Retinal pigment epithelial cell (primary cell): Measurements from ENCODE around the gene CHFR.
"Not testable (repeated sequence)": the region's sequence is repeated elsewhere in the genome, so short reads cannot be mapped to it uniquely, and the experiment has no call there.

ENCODE experiments used
- DNase-seq: peaks from one replicate; pipeline ENCODE4 v3.0.0-alpha.2; 2010; ENCODE audit warnings: low read depth
- H3K4me3 ChIP-seq: 2 replicates; pipeline ENCODE4 v1.5.1; 2011; ENCODE audit warnings: mild to moderate bottlenecking, low read length, control low read depth, moderate library complexity
- CTCF ChIP-seq: conservative IDR thresholded peaks from 2 replicates; pipeline ENCODE4 v1.5.1; 2011; ENCODE audit warnings: low read depth, low read length, control low read depth, inconsistent platforms

The CHFR gene

GRCh38 chr12:132904718-132905328 is 17.4 kb upstream of the CHFR start:
- no peak for DNase-seq
- peak; percentile 66 for TF ChIP-seq CTCF
- H3K4me3 ChIP-seq = no peak overlapping the region

GRCh38 chr12:132899033-132899432 is 11.6 kb upstream of the CHFR start:
- no peak for TF ChIP-seq CTCF
- no peak overlapping the region for H3K4me3 ChIP-seq
- DNase-seq = no peak

- H3K4me3 ChIP-seq = no peak overlapping the region
- no peak for TF ChIP-seq CTCF
- no peak for DNase-seq
Observed at GRCh38 chr12:132888852-132889251, 1.4 kb upstream of the CHFR start.

- TF ChIP-seq CTCF = no peak
- H3K4me3 ChIP-seq = peak overlapping the region; percentile 70
- no peak for DNase-seq
Observed at GRCh38 chr12:132886529-132887477, 602 bp downstream of the CHFR start.

- no peak for TF ChIP-seq CTCF
- DNase-seq = no peak
- no peak overlapping the region for H3K4me3 ChIP-seq
Observed at GRCh38 chr12:132881818-132882217, 5.6 kb downstream of the CHFR start.

GRCh38 chr12:132874620-132875019 is 12.8 kb downstream of the CHFR start:
- not testable (repeated sequence) for H3K4me3 ChIP-seq, DNase-seq

GRCh38 chr12:132874175-132874574 is 13.2 kb downstream of the CHFR start:
- H3K4me3 ChIP-seq = no peak overlapping the region
- no peak for DNase-seq
- no peak for TF ChIP-seq CTCF
